ENCODE data around the gene RNF19B. TPM values are rescaled to one million over a fixed set of nuclear protein-coding genes. Genes with fewer than 3 reads are reported as not detected.
"Not testable (repeated sequence)": the region's sequence is repeated elsewhere in the genome, so short reads cannot be mapped to it uniquely, and the experiment has no call there.

The RNF19B gene
- total and polyA plus RNA-seq, 2 donors = 8.7 to 15.0 TPM

DNA sequence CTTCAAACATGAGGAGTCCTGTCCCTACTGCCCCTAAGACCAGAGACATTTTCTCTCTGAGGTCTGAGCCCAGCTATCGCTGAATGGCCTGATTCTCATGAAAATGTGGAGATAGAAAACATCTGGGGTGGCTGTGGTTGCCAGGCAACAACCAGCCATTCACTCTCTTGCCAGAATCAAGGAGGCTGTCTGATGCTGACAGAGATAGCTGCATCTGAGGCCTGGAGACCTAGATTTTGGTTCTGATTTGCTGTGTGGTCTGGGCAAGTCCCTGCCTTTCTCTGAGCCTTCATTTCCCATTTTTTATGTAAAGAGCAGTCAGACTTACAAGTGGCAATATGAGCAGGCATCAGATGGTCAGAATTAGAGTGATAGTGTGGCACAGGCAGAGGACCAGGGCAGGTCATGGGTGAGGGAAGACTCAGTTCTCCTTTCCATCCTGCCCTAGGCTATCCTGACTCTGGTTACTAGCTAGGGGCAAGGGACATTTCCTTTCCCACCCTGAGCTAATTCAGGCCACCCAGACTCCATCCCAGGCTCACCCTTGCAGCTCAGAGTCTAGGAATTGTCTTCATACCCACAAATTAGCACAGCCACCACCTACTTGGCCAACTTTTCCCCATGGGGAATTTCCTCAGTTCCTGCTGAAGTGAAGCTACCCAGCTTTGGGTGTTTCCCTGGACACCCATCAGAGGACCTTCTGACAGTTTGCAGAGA is 20.0 kb upstream of the RNF19B start:
- H3K27ac ChIP-seq (ENCODE audit: low read depth) = no peak overlapping the region
- WGBS = 45% methylated on average over 1 of the region's 1 CpG
- H3K4me1 ChIP-seq (ENCODE audit: insufficient read depth) = no peaks in the 10 kb centered on the region
- no peaks in the 10 kb centered on the region for H3K36me3 ChIP-seq (ENCODE audit: insufficient read depth)
- no peak for DNase-seq (ENCODE audit: extremely low spot score)
- no peak overlapping the region for H3K4me3 ChIP-seq (ENCODE audit: low read depth, low read length)

DNA sequence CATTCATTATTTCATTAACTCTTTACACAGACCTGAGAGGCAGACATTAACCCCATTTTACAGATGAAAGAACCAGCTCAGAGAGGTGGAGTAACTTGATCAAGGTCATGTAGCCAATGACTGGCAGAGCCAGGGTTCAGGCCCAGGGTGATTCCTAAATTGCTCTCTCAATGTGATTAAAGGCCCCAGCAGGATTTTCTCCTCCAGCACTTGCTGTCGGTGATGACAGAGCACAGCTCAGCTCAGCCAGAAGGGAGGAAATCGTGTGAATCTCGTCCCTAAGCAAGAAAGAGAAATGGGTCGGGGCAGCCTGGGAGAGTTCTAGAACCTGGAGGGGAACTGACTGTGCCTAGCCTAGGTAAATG is 19.5 kb upstream of the RNF19B start:
- H3K36me3 ChIP-seq (ENCODE audit: insufficient read depth) = no peaks in the 10 kb centered on the region
- H3K4me3 ChIP-seq (ENCODE audit: low read depth, low read length) = no peak overlapping the region
- no peaks in the 10 kb centered on the region for H3K4me1 ChIP-seq (ENCODE audit: insufficient read depth)
- no peak for DNase-seq (ENCODE audit: extremely low spot score)
- 56% methylated on average over 4 of the region's 4 CpGs for WGBS
- H3K27ac ChIP-seq (ENCODE audit: low read depth) = no peak overlapping the region

- Histone ChIP-seq H3K4me1 (ENCODE audit: insufficient read depth) (no peaks in the 10 kb centered on the region), H3K4me3 (ENCODE audit: low read depth, low read length) (no peak overlapping the region), H3K27ac (ENCODE audit: low read depth) (no peak overlapping the region), H3K36me3 (ENCODE audit: insufficient read depth) (no peaks in the 10 kb centered on the region)
- WGBS = 86% methylated on average over 3 of the region's 3 CpGs
- DNase-seq (ENCODE audit: extremely low spot score) = no peak
These were observed 18.4 kb upstream of the RNF19B start for GRCh38 chr1:32983020-32983419.

- 46% methylated on average over 8 of the region's 8 CpGs for WGBS
- DNase-seq (ENCODE audit: extremely low spot score) = no peak
These were observed 16.6 kb upstream of the RNF19B start for GRCh38 chr1:32981003-32981901.

DNA sequence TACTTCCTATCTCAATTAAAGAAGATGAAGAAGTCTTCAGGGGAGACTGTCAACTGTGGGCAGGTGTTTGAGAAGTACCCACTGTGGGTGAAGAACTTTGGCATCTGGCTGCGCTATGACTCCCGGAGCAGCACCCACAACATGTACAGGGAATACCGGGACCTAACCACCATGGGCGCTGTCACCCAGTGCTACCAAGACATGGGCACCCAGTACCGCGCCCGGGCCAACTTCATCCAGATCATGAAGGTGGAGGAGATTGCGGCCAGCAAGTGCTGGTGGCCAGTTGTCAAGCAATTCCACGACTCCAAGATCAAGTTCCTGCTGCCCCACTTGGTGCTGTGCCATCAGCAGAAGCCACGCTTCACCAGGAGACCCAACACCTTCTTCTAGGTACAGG is 15.5 kb upstream of the RNF19B start:
- H3K4me3 ChIP-seq (ENCODE audit: low read depth, low read length) = no peak overlapping the region
- no peak overlapping the region for H3K27ac ChIP-seq (ENCODE audit: low read depth)
- 94% methylated on average over 10 of the region's 10 CpGs for WGBS
- H3K36me3 ChIP-seq (ENCODE audit: insufficient read depth) = no peaks in the 10 kb centered on the region
- no peak for DNase-seq (ENCODE audit: extremely low spot score)
- no peaks in the 10 kb centered on the region for H3K4me1 ChIP-seq (ENCODE audit: insufficient read depth)

More at GRCh38 chr1:32981003-32981901, 16.6 kb upstream of the RNF19B start:
- no peak overlapping the region for H3K4me3 ChIP-seq (ENCODE audit: low read depth, low read length)
- no peaks in the 10 kb centered on the region for H3K36me3 ChIP-seq (ENCODE audit: insufficient read depth)
- peak overlapping the region; percentile 56 for H3K27ac ChIP-seq (ENCODE audit: low read depth)
- no peaks in the 10 kb centered on the region for H3K4me1 ChIP-seq (ENCODE audit: insufficient read depth)

GRCh38 chr1:32978854-32979253 is 14.2 kb upstream of the RNF19B start:
- Histone ChIP-seq H3K27ac (ENCODE audit: low read depth) (no peak overlapping the region), H3K36me3 (ENCODE audit: insufficient read depth) (no peaks in the 10 kb centered on the region), H3K4me3 (ENCODE audit: low read depth, low read length) (no peak overlapping the region), H3K4me1 (ENCODE audit: insufficient read depth) (no peaks in the 10 kb centered on the region)
- DNase-seq (ENCODE audit: extremely low spot score) = no peak
- WGBS = 83% methylated on average over 4 of the region's 4 CpGs

DNA sequence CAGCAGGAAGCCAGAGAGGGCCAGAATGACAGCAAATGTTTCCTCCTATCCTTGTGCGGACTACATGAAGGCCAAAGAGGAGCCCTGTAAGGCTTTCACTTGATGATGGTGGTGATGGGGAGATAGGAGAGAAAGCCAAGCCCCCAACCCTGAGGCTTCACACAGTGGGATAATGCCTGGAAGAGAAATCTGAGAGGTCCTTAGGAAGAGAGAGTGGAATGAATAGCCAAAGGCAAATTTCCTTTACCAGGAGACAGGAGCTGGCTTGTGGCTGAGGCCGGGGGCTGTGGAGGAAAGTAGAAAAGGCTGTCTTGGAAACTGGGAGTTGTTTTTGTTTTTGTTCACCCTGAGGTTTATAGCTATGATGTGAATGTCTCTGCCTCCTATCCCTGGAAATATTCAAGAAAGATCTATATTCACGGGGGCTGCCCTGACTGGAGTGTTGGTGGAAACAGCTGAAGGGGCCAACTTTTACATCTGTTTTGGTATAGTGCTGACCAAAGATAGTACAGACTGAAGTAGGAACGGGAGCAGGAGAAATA is 13.0 kb upstream of the RNF19B start:
- DNase-seq (ENCODE audit: extremely low spot score) = no peak
- H3K36me3 ChIP-seq (ENCODE audit: insufficient read depth) = no peaks in the 10 kb centered on the region
- H3K27ac ChIP-seq (ENCODE audit: low read depth) = no peak overlapping the region
- no peak overlapping the region for H3K4me3 ChIP-seq (ENCODE audit: low read depth, low read length)
- WGBS = 60% methylated on average over 4 of the region's 4 CpGs
- no peaks in the 10 kb centered on the region for H3K4me1 ChIP-seq (ENCODE audit: insufficient read depth)

DNA sequence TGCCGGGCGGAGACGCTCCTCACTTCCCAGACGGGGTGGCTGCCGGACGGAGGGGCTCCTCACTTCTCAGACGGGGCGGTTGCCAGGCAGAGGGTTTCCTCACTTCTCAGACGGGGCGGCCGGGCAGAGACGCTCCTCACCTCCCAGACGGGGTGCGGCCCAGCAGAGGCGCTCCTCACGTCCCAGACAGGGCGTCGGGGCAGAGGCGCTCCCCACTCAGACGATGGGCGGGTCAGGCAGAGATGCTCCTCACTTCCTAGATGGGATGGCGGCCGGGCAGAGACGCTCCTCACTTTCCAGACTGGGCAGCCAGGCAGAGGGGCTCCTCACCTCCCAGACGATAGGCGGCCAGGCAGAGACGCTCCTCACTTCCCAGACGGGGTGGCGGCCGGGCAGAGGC is 10.4 kb upstream of the RNF19B start:
- H3K36me3 ChIP-seq (ENCODE audit: insufficient read depth); H3K27ac ChIP-seq (ENCODE audit: low read depth); H3K4me3 ChIP-seq (ENCODE audit: low read depth, low read length); H3K4me1 ChIP-seq (ENCODE audit: insufficient read depth); DNase-seq (ENCODE audit: extremely low spot score): not testable (repeated sequence)
- 96% methylated on average over 22 of the region's 30 CpGs for WGBS

GRCh38 chr1:32973458-32973857 is 8.8 kb upstream of the RNF19B start:
- H3K36me3 ChIP-seq (ENCODE audit: insufficient read depth); H3K27ac ChIP-seq (ENCODE audit: low read depth); H3K4me1 ChIP-seq (ENCODE audit: insufficient read depth); DNase-seq (ENCODE audit: extremely low spot score); H3K4me3 ChIP-seq (ENCODE audit: low read depth, low read length): not testable (repeated sequence)
- 46% methylated on average over 4 of the region's 6 CpGs for WGBS

GRCh38 chr1:32972814-32973428 is 8.3 kb upstream of the RNF19B start:
- 1% methylated on average over 58 of the region's 58 CpGs for WGBS

GRCh38 chr1:32971576-32971975 is 7.0 kb upstream of the RNF19B start:
- no peak overlapping the region for H3K4me3 ChIP-seq (ENCODE audit: low read depth, low read length)
- no peak for DNase-seq (ENCODE audit: extremely low spot score)
- H3K27ac ChIP-seq (ENCODE audit: low read depth) = no peak overlapping the region
- H3K4me1 ChIP-seq (ENCODE audit: insufficient read depth) = no peaks in the 10 kb centered on the region
- 87% methylated on average over 3 of the region's 3 CpGs for WGBS
- H3K36me3 ChIP-seq (ENCODE audit: insufficient read depth) = no peaks in the 10 kb centered on the region

More at GRCh38 chr1:32972814-32973428, 8.3 kb upstream of the RNF19B start:
- DNase-seq (ENCODE audit: extremely low spot score) = no peak
- Histone ChIP-seq H3K4me1 (ENCODE audit: insufficient read depth) (no peaks in the 10 kb centered on the region), H3K36me3 (ENCODE audit: insufficient read depth) (no peaks in the 10 kb centered on the region), H3K4me3 (ENCODE audit: low read depth, low read length) (peak overlapping the region; percentile 34), H3K27ac (ENCODE audit: low read depth) (no peak overlapping the region)

GRCh38 chr1:32971156-32971555 is 6.5 kb upstream of the RNF19B start:
- Histone ChIP-seq H3K27ac (ENCODE audit: low read depth) (no peak overlapping the region), H3K4me1 (ENCODE audit: insufficient read depth) (no peaks in the 10 kb centered on the region), H3K4me3 (ENCODE audit: low read depth, low read length) (no peak overlapping the region), H3K36me3 (ENCODE audit: insufficient read depth) (no peaks in the 10 kb centered on the region)
- WGBS = 83% methylated on average over 1 of the region's 1 CpG
- no peak for DNase-seq (ENCODE audit: extremely low spot score)

DNA sequence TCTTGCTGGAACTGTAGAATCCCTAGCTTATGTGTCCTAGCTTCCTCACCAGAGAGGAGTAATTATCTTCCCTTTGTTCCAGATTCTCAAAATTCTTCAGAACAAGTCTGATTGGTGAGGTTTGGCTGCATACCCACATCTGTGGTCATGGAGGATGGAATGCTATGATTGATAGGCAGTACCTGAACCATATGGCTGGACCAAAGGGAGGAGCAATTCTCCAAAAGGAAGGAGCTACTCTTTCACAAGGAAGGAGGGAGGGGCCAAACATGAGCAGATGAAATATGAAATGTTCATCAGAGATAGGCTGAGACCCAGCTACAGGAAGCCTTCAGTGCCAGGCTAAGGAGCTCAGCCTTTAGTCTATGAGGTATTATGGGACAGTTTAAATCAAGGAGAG is 5.0 kb upstream of the RNF19B start:
- DNase-seq (ENCODE audit: extremely low spot score) = no peak
- Histone ChIP-seq H3K4me1 (ENCODE audit: insufficient read depth) (no peaks in the 10 kb centered on the region), H3K36me3 (ENCODE audit: insufficient read depth) (no peaks in the 10 kb centered on the region), H3K4me3 (ENCODE audit: low read depth, low read length) (no peak overlapping the region), H3K27ac (ENCODE audit: low read depth) (no peak overlapping the region)

All from urinary bladder (tissue), 4 donors.